Stimulated activated CD8-positive, alpha-beta memory T cell treated with anti-CD3 and anti-CD28 coated beads, Interleukin-4, amount 100 ng/mL, for 48 hours (primary cell): ENCODE data around the gene PDZD7.
A peak's percentile ranks its signal among the peaks of the same experiment; 100 is the strongest.
"Not testable (repeated sequence)": the region's sequence is repeated elsewhere in the genome, so short reads cannot be mapped to it uniquely, and the experiment has no call there.

Experiments
- DNase-seq: peaks from one replicate; pipeline ENCODE4 v3.0.0-alpha.2; 2020

PDZD7 gene

DNA sequence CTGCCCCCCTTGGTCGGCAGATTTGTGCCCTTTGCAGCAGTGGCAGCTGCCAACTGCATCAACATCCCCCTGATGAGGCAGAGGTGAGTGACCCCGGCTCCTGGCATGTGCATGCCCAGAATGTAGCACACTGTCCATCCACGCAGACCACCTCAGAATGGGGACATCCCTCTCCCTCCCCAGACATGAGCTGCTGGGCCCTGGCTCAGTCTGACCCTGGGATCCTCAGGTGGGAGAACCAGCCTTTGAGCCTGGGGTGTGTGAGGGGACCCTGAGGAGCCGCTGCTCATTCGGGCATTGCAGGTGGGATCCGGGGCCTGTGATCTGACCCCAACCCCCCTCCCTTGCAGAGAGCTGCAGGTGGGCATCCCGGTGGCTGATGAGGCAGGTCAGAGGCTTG lies 5.8 kb upstream of the PDZD7 start:
- DNase-seq = no peak

DNA sequence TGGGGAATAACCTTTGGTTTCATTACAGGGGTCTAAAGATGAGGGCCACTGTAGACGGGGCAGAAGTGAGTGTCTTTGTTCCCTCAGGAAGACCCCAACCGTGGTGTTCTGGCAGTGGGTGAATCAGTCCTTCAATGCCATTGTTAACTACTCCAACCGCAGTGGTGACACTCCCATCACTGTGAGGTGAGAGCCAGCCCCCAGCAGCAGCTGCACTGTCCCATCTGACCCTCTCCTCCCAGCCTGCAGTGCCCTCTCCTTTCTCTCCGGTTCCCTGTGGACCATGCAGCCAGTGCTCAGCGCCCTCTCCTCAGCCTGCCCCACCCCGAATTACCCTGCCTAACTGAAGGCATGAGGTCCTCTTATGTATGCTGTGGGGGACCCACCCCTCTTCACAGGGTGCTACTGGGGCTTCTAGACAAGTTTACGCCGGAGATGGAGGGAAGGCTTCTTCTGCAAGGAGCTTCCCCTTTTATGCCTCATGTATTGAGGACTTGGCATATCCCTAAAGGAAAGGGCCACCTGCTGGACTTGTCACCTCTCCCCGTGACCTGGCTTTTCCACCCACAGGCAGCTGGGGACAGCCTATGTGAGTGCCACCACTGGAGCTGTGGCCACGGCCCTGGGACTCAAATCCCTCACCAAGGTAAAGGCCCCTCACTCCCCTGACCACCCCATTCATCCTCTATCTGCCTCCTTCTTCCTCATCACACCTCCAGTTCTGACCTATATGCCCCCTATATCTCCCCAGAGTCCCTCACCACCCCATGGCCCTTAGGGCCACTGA lies 5.2 kb upstream of the PDZD7 start:
- DNase-seq = no peak

GRCh38 chr10:101035314-101035713 lies 4.4 kb upstream of the PDZD7 start:
- no peak for DNase-seq

GRCh38 chr10:101034404-101034803 lies 3.5 kb upstream of the PDZD7 start:
- DNase-seq = not testable (repeated sequence)

DNA sequence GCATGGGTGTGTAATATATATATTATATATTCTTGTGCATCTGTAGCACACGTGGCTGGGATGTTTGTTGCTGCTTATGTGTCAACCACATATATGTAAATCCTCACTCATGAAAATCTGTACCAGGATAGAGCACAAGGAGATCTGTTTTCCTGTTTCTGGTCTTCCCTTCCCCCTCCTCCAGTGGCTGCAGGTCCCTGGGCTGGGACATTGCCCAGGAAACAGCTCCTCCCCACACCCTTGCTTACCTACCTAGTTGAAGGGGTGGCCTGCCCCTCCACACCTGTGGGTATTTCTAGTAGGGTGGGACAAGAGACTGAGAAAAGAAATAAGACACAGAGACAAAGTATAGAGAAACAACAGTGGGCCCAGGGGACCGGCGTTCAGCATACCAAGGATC lies 2.3 kb upstream of the PDZD7 start:
- DNase-seq = no peak

DNA sequence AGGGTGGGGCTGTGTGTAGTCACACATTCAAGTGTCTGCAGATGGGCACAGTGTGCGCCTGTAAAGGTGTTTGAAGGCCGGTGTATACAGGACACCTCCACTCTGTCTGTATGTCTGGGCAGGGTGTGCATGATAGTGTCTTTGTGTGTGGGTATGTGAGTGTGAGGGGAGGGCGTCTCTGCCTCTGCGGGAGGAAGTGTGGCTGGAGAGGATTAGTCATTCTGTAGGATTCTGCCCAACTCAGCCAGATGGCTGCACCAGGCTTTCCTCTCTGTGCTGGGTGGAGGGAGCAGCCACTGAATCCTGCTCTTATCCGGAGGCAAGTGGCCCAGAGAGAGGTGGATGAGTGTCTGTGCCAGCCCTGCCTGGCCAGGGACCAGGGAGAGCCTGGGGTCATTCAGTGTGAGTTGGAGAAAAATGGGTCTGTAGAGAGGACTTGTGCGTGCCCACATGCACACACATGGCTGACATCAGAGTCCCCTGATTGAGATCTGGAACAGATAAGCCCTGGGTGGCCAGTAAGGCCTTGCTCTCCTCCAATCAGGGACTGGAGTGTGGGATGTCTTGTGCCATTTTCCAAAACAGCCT lies 1.8 kb upstream of the PDZD7 start:
- peak; percentile 71 for DNase-seq

GRCh38 chr10:101031796-101032636 lies 1.1 kb upstream of the PDZD7 start:
- DNase-seq = peak; percentile 78

- no peak for DNase-seq
These were observed 317 bp downstream of the PDZD7 start for GRCh38 chr10:101030496-101031127.

GRCh38 chr10:101029520-101030295 lies 1.2 kb downstream of the PDZD7 start:
- no peak for DNase-seq

DNA sequence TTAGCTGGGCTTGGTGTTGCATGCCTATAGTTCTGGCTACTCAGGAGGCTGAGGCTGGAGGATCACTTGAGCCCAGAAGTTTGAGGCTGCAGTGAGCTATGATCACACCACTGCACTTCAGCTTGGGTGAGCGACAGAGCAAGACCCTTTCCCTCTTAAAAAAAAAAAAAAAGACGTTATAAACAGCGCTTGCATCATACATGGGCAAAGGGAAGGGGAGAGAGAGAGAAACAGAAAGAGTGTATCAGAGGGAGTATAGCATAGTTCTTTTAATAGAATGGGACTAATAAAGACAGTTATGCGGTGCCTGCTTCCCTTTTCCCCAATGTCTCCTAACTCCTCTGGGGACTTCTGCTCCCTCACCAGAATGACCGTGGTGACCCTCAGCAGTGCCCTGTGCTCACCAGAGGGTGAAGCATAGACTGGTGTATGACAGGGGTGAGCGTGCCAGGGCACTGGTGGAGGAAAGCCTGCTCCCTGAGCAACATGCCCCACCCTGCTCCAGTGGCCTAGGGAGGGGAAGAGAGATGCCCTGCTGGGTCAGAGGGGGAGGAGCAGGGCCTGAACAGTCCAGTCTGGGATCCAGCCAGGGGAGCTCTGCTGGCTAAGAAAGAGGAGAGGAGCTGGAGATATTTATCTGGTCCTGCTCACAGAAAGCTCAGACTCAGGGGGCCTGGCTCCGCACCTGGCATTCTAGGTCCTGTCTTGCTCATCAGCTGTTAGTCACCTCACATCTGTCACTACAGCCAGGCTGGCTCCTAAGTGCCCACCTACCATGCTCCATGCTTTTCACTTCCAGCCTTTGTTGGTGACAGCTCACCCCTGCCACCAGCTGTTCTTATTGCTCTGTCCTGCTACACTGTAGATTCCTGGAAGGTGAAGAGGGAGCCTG lies 2.2 kb downstream of the PDZD7 start:
- no peak for DNase-seq

GRCh38 chr10:101027106-101027720 lies 3.7 kb downstream of the PDZD7 start:
- DNase-seq = no peak

GRCh38 chr10:101022967-101023705 lies 7.8 kb downstream of the PDZD7 start:
- DNase-seq = no peak

DNA sequence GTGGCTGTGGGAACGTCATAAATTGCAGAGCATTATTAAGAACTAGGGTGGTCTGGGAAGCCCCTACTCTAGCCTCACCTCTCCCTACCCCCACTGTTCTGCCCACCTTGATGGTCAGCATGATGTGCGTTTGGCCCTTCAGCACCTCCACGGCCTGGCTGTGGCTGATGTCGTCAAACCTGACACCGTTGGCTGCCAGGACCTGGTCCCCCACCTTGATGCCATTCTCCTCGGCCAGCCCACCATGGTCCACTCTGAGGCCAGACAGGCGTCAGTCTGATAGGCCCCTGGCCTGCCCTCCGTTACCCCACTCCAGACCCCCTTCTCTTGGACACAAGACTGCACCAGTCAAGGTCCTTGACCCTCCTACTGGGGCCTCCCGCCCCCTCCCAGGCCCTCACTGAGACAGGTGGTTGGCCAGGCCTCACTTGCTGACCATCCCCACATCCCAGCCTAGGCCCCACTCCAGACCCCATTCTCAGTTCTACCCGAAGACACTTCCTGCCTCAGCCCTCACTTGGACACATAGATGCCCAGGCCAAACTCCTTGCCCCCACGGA lies 9.2 kb downstream of the PDZD7 start:
- DNase-seq = no peak

GRCh38 chr10:101021239-101021638 lies 9.7 kb downstream of the PDZD7 start:
- no peak for DNase-seq

- DNase-seq = no peak
These were observed 10.4 kb downstream of the PDZD7 start for GRCh38 chr10:101020427-101021075.

DNA sequence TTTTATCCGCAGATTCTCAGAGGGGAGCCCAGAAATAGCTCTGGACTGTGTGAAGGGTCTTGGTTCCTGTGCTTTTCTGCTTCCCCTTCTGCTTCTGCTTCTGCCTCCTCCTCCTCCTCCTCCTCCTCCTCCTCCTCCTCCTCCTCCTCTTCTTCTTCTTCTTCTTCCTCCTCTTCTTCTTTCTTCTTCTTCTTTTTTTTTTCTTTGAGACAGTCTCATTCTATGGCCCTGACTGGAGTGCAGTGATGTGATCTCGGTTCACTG lies 11.6 kb downstream of the PDZD7 start:
- no peak for DNase-seq

GRCh38 chr10:101018600-101019439 lies 12.1 kb downstream of the PDZD7 start:
- peak; percentile 93 for DNase-seq

GRCh38 chr10:101018118-101018599 lies 12.8 kb downstream of the PDZD7 start:
- no peak for DNase-seq
